ENCODE results near the gene RAB22A. TPM values are rescaled to one million over a fixed set of nuclear protein-coding genes. Genes with fewer than 3 reads are reported as not detected.

The RAB22A gene
- total RNA-seq, 1 experiment from 2014 or later: 18.4 TPM

- no peaks in the 10 kb centered on the region for H3K9me3 Mint-ChIP-seq (ENCODE audit: unreplicated experiment)
- no peak overlapping the region for H3K27ac Mint-ChIP-seq (ENCODE audit: low read depth, unreplicated experiment)
- TF ChIP-seq, protein P1, sequence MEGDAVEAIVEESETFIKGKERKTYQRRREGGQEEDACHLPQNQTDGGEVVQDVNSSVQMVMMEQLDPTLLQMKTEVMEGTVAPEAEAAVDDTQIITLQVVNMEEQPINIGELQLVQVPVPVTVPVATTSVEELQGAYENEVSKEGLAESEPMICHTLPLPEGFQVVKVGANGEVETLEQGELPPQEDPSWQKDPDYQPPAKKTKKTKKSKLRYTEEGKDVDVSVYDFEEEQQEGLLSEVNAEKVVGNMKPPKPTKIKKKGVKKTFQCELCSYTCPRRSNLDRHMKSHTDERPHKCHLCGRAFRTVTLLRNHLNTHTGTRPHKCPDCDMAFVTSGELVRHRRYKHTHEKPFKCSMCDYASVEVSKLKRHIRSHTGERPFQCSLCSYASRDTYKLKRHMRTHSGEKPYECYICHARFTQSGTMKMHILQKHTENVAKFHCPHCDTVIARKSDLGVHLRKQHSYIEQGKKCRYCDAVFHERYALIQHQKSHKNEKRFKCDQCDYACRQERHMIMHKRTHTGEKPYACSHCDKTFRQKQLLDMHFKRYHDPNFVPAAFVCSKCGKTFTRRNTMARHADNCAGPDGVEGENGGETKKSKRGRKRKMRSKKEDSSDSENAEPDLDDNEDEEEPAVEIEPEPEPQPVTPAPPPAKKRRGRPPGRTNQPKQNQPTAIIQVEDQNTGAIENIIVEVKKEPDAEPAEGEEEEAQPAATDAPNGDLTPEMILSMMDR (IDR thresholded peaks at IDR 0.05; ENCODE audit: unreplicated experiment): no peak
- no peaks in the 10 kb centered on the region for H3K27me3 Mint-ChIP-seq (ENCODE audit: insufficient read depth, unreplicated experiment)
- no peak for DNase-seq (ENCODE audit: unreplicated experiment)
- POLR2A ChIA-PET: no interaction called here
- H3K36me3 Mint-ChIP-seq (ENCODE audit: insufficient read depth, unreplicated experiment): peaks cover 38% of the 10 kb centered on the region
- no peak overlapping the region for H3K4me3 Mint-ChIP-seq (ENCODE audit: unreplicated experiment)
- no TSS peak for BruUV-seq (replicated peaks)
- H3K4me1 Mint-ChIP-seq (ENCODE audit: insufficient read depth, unreplicated experiment): peaks cover 9% of the 10 kb centered on the region
- intact Hi-C loops (cut with micrococcal nuclease): no loop called here
- CTCF ChIA-PET: interaction anchor here (0.6 to 2.0 kb wide), 3 partner anchors 9 to 30 kb away, joined by 3 to 5 read pairs (median 3); no protein-coding TSS in a partner anchor
Measured at GRCh38 chr20:58416835-58417234, 107.3 kb downstream of the RAB22A start.

Other genes starting within 250 kb of the RAB22A start
- gene ANKRD60, start 81.1 kb upstream of the RAB22A start, total RNA-seq (2022): not detected in 2 replicates
- gene VAPB, start 79.5 kb downstream of the RAB22A start, total RNA-seq (2022): 60.4 and 61.2 TPM in 2 replicates
- gene APCDD1L, start 205.7 kb downstream of the RAB22A start, total RNA-seq (2022): 0.12 and 0.86 TPM in 2 replicates